Liver (tissue), 9 donors: ENCODE data around the gene LSM7. TPM values are rescaled to one million over a fixed set of nuclear protein-coding genes. Genes with fewer than 3 reads are reported as not detected.

Source experiments
- DNase-seq: peaks from one replicate; pipeline ENCODE4 v3.0.0-alpha.2; 2017; ENCODE audit warnings: low spot score
- H3K27ac ChIP-seq, 2 donors: one replicate each; pipeline ENCODE4 v1.7.0; 2013; ENCODE audit warnings: inconsistent platforms in 2 of 2, low read length in 2 of 2, control low read depth in 1 of 2, low read depth in 1 of 2, mild to moderate bottlenecking in 1 of 2
- H3K27me3 ChIP-seq, 4 donors: one replicate each; pipeline versions ENCODE4 v1.6.1 to v1.7.0; 2013; ENCODE audit warnings: low read length in 3 of 4, inconsistent platforms in 1 of 4, mild to moderate bottlenecking in 1 of 4, moderate library complexity in 1 of 4; ENCODE audit not compliant: control insufficient read depth in 4 of 4, insufficient read depth in 4 of 4
- H3K36me3 ChIP-seq, 4 donors: one replicate each; pipeline versions ENCODE4 v1.6.1 to v1.7.0; 2013; ENCODE audit warnings: low read length in 3 of 4, mild to moderate bottlenecking in 3 of 4, low read depth in 1 of 4, moderate library complexity in 1 of 4; ENCODE audit not compliant: control insufficient read depth in 4 of 4, insufficient read depth in 3 of 4
- H3K4me1 ChIP-seq, 4 donors: one replicate each; pipeline versions ENCODE4 v1.6.1 to v1.7.0; 2013; ENCODE audit warnings: low read length in 3 of 4, mild to moderate bottlenecking in 3 of 4, moderate library complexity in 1 of 4; ENCODE audit not compliant: control insufficient read depth in 4 of 4, insufficient read depth in 4 of 4
- H3K4me3 ChIP-seq, 3 donors: one replicate each; pipeline versions ENCODE4 v1.6.1 to v1.7.0; 2013; ENCODE audit warnings: low read length in 3 of 3, control low read depth in 1 of 3, low read depth in 1 of 3, mild to moderate bottlenecking in 1 of 3
- H3K9ac ChIP-seq, 2 donors: one replicate each; pipeline ENCODE4 v1.7.0; 2013; ENCODE audit warnings: low read length in 2 of 2, mild to moderate bottlenecking in 2 of 2, moderate library complexity in 2 of 2, control low read depth in 1 of 2, low read depth in 1 of 2
- H3K9me3 ChIP-seq, 4 donors: one replicate each; pipeline versions ENCODE4 v1.6.1 to v1.7.0; 2013; ENCODE audit warnings: low read length in 3 of 4; ENCODE audit not compliant: control insufficient read depth in 4 of 4
- CTCF ChIP-seq: fragments of 150-350 bp; IDR thresholded peaks from 2 replicates; pipeline ENCODE4 v1.5.1; 2017; ENCODE audit warnings: improper control_type of control experiment, low read depth, low read length; ENCODE audit not compliant: missing input control
- EGR1 ChIP-seq, 2 donors: IDR thresholded peaks; 2 replicates each; pipeline ENCODE4 v1.6.1; 2016 to 2018; ENCODE audit warnings: antibody characterized with exemption in 2 of 2, low read depth in 2 of 2
- FOXA1 ChIP-seq: IDR thresholded peaks from 2 replicates; pipeline ENCODE4 v1.6.1; 2016; ENCODE audit warnings: antibody characterized with exemption
- FOXA2 ChIP-seq: IDR thresholded peaks from 2 replicates; pipeline ENCODE4 v1.6.1; 2016; ENCODE audit warnings: antibody characterized with exemption
- GABPA ChIP-seq, 2 donors: IDR thresholded peaks in 1 of 2; conservative IDR thresholded peaks in 1 of 2; 2 replicates each; pipeline ENCODE4 v1.6.1; 2016; ENCODE audit warnings: antibody characterized with exemption in 2 of 2, mild to moderate bottlenecking in 1 of 2, moderate library complexity in 1 of 2
- HNF4A ChIP-seq, 2 donors: conservative IDR thresholded peaks; 2 replicates each; pipeline ENCODE4 v1.6.1; 2016; ENCODE audit warnings: antibody characterized with exemption in 2 of 2, mild to moderate bottlenecking in 2 of 2
- HNF4G ChIP-seq: IDR thresholded peaks from 2 replicates; pipeline ENCODE4 v1.6.1; 2016; ENCODE audit warnings: antibody characterized with exemption
- JUND ChIP-seq, 2 donors: IDR thresholded peaks; 2 replicates each; pipeline ENCODE4 v1.6.1; 2016; ENCODE audit warnings: antibody characterized with exemption in 2 of 2
- MAX ChIP-seq: IDR thresholded peaks from 2 replicates; pipeline ENCODE4 v1.6.1; 2016; ENCODE audit warnings: antibody characterized with exemption
- NR2F2 ChIP-seq: IDR thresholded peaks from 2 replicates; pipeline ENCODE4 v1.6.1; 2016; ENCODE audit warnings: antibody characterized with exemption
- RAD21 ChIP-seq, 2 donors: IDR thresholded peaks; 2 replicates each; pipeline ENCODE4 v1.6.1; 2016; ENCODE audit warnings: antibody characterized with exemption in 2 of 2, mild to moderate bottlenecking in 2 of 2
- REST ChIP-seq: IDR thresholded peaks from 2 replicates; pipeline ENCODE4 v1.6.1; 2016; ENCODE audit warnings: antibody characterized with exemption, mild to moderate bottlenecking
- RXRA ChIP-seq, 2 donors: IDR thresholded peaks; 2 replicates each; pipeline ENCODE4 v1.6.1; 2017 to 2018; ENCODE audit warnings: antibody characterized with exemption in 2 of 2, mild to moderate bottlenecking in 1 of 2
- SP1 ChIP-seq: IDR thresholded peaks from 2 replicates; pipeline ENCODE4 v1.6.1; 2018; ENCODE audit warnings: antibody characterized with exemption, mild to moderate bottlenecking
- TAF1 ChIP-seq: conservative IDR thresholded peaks from 2 replicates; pipeline ENCODE4 v1.6.1; 2016; ENCODE audit warnings: antibody characterized with exemption, mild to moderate bottlenecking
- YY1 ChIP-seq: IDR thresholded peaks from 2 replicates; pipeline ENCODE4 v1.6.1; 2016; ENCODE audit warnings: antibody characterized with exemption, mild to moderate bottlenecking
- ZBTB33 ChIP-seq: IDR thresholded peaks from 2 replicates; pipeline ENCODE4 v1.6.1; 2016; ENCODE audit warnings: antibody characterized with exemption
- WGBS: extraction: QIAGEN DNeasy Blood & Tissue Kit; methylation state at CpG from one replicate; pipeline ENCODE4 v1.1.7; 2013; 5-methylcytosine and 5-hydroxymethylcytosine counted together
- polyA plus RNA-seq, 2 donors: library from polyadenylated mRNA; stranded (reverse) in 1 of 2; unstranded in 1 of 2; fragments of 200-250 nt in 1 of 2; fragments of >200 nt in 1 of 2; fragmentation: Nextera tagmentation in 1 of 2; extraction: Ambion mirVana in 1 of 2; gene quantifications; one replicate each; pipeline versions ENCODE4 v1.2.1 to v1.2.3, GENCODE V29; 2013 to 2015
- total RNA-seq, 2 donors: library from RNA; depleted of rRNA; stranded (reverse); fragments of >200 nt; gene quantifications; one replicate each; pipeline ENCODE4 v1.2.3, GENCODE V29; 2014
- donor health status: healthy.
- donor health status: healthy.
- donor health status: healthy.
- donor health status: healthy.
- donor health status: healthy.

The LSM7 gene
- total and polyA plus RNA-seq, 4 donors = 23.6 to 59.9 (median 38.5) TPM

- Histone ChIP-seq H3K4me1 (peaks cover 0 to 6% (median 2%) of the 10 kb centered on the region in 4 donors), H3K27me3 (no peaks in the 10 kb centered on the region), H3K36me3 (peaks cover 0 to 18% (median 3%) of the 10 kb centered on the region in 4 donors), H3K9ac (no peak overlapping the region), H3K9me3 (no peaks in the 10 kb centered on the region), H3K27ac (no peak overlapping the region), H3K4me3 (no peak overlapping the region)
- 83% methylated on average over 12 of the region's 12 CpGs for WGBS
- no peak for DNase-seq
- no peak for TF ChIP-seq RAD21 (IDR thresholded peaks at IDR 0.05)
- no peak for TF ChIP-seq HNF4G
- TF ChIP-seq SP1 = no peak
- no peak for TF ChIP-seq HNF4A (conservative IDR thresholded peaks at IDR 0.05)
- TF ChIP-seq MAX = no peak
- TF ChIP-seq RXRA (IDR thresholded peaks at IDR 0.05) = no peak
- TF ChIP-seq FOXA1 = no peak
- TF ChIP-seq GABPA (IDR thresholded peaks at IDR 0.05 in 1 of 2, conservative IDR thresholded peaks at IDR 0.05 in 1 of 2) = no peak
- no peak for TF ChIP-seq EGR1 (IDR thresholded peaks at IDR 0.05; ENCODE audit: low read depth in 2 of 2)
Observed at GRCh38 chr19:2320049-2320448, 8.3 kb downstream of the LSM7 start.

- 94% methylated on average over 20 of the region's 20 CpGs for WGBS
- Histone ChIP-seq H3K27me3 (no peaks in the 10 kb centered on the region), H3K4me3 (no peak overlapping the region), H3K27ac (no peak overlapping the region), H3K9ac (no peak overlapping the region), H3K4me1 (peaks cover 0 to 6% (median 2%) of the 10 kb centered on the region in 4 donors), H3K36me3 (peaks cover 0 to 18% (median 3%) of the 10 kb centered on the region in 4 donors), H3K9me3 (no peaks in the 10 kb centered on the region)
- DNase-seq = no peak
- TF ChIP-seq FOXA1 (no peak), CTCF (no peak), SP1 (no peak), TAF1 (no peak), MAX (no peak), NR2F2 (no peak), HNF4G (no peak), JUND (IDR thresholded peaks at IDR 0.05) (no peak), GABPA (IDR thresholded peaks at IDR 0.05 in 1 of 2, conservative IDR thresholded peaks at IDR 0.05 in 1 of 2) (no peak), REST (no peak), RXRA (IDR thresholded peaks at IDR 0.05) (no peak), YY1 (no peak), ZBTB33 (no peak), FOXA2 (no peak)
Observed at GRCh38 chr19:2319551-2319950, 8.8 kb downstream of the LSM7 start.
